Stomach (tissue), 4 donors: ENCODE data around the gene KY.

Source experiments
- CTCF ChIP-seq, 7 experiments: fragments of 450-650 bp in 4 of 7; fragments of 200-600 bp in 3 of 7; sonication (generic) in 3 of 7; IDR thresholded peaks; one replicate each; pipeline ENCODE4 v1.5.1; 2016 to 2019; ENCODE audit warnings: antibody characterized with exemption in 7 of 7, control low read depth in 2 of 7, mild to moderate bottlenecking in 1 of 7
- POLR2A ChIP-seq, 4 donors: fragments of 450-650 bp; IDR thresholded peaks; one replicate each; pipeline ENCODE4 v1.6.1; 2016; ENCODE audit warnings: antibody characterized with exemption in 4 of 4, control low read depth in 2 of 4, mild to moderate bottlenecking in 1 of 4, moderate library complexity in 1 of 4
- POLR2AphosphoS5 ChIP-seq, 3 donors: sonication (generic); formaldehyde crosslinking; IDR thresholded peaks; one replicate each; pipeline ENCODE4 v1.6.1; 2016; ENCODE audit warnings: antibody characterized with exemption in 3 of 3

DNA sequence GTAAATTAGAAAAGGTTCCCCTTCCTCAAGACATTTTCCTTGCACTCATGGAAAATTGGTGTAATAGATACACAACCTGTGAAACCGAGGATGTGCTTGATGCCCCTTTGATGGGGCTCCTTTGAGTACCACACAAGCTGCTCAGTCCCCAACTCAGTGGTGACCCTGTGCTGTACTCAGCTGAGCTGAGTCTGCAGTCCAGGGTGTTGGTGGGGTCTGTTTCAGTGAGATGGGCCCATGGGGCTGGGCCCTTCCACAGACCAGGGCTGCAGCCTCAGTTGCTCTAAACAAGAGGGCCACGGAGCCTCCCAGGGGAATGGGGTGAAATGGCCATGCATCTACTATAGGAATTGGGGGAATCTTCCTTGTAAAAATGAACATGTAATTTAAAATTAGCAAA, 39.3 kb downstream of the KY start:
- TF ChIP-seq POLR2A (IDR thresholded peaks at IDR 0.05) (no peak), CTCF (IDR thresholded peaks at IDR 0.05) (no peak), POLR2AphosphoS5 (IDR thresholded peaks at IDR 0.05) (no peak)
